Mesothelial cell of epicardium (in vitro differentiated cells): ENCODE measurements around the gene APLF. TPM values are rescaled to one million over a fixed set of nuclear protein-coding genes. Genes with fewer than 3 reads are reported as not detected.

Experiments used
- DNase-seq, 2 experiments: peaks; one replicate each; pipeline ENCODE4 v3.0.0; 2021; ENCODE audit warnings: low spot score in 2 of 2; ENCODE audit not compliant: unreplicated experiment in 2 of 2
- H3K27ac Mint-ChIP-seq: 2 replicates; pipeline ENCODE4 v1.8.0; 2021; ENCODE audit warnings: mixed read lengths
- H3K27me3 Mint-ChIP-seq: 2 replicates; pipeline ENCODE4 v1.8.0; 2021; ENCODE audit warnings: low read depth, mixed read lengths
- H3K36me3 Mint-ChIP-seq: 2 replicates; pipeline ENCODE4 v1.8.0; 2021; ENCODE audit warnings: mixed read lengths
- H3K4me1 Mint-ChIP-seq: 2 replicates; pipeline ENCODE4 v1.8.0; 2021; ENCODE audit warnings: mixed read lengths
- H3K4me3 Mint-ChIP-seq: 2 replicates; pipeline ENCODE4 v1.8.0; 2021; ENCODE audit warnings: mild to moderate bottlenecking, moderate library complexity, mixed read lengths
- H3K9me3 Mint-ChIP-seq: 2 replicates; pipeline ENCODE4 v1.8.0; 2021; ENCODE audit warnings: mixed read lengths
- CTCF ChIP-seq: fragments of 200-600 bp; sonication (generic); IDR thresholded peaks from one replicate; pipeline ENCODE4 v1.5.0; 2021; ENCODE audit warnings: antibody characterized with exemption; ENCODE audit not compliant: unreplicated experiment
- total RNA-seq: library from RNA; stranded (reverse); gene quantifications from 3 replicates; pipeline ENCODE4 v1.2.1, GENCODE V29; 2021

The APLF gene
- total RNA-seq, 1 donor from 2014 or later, result 6.7 TPM

GRCh38 chr2:68574202-68574791, 106.9 kb downstream of the APLF start:
- Mint-ChIP-seq H3K4me1 (no peaks in the 10 kb centered on the region), H3K4me3 (no peak overlapping the region), H3K27me3 (no peaks in the 10 kb centered on the region), H3K9me3 (peaks cover 7% of the 10 kb centered on the region), H3K27ac (no peak overlapping the region), H3K36me3 (peaks cover 6% of the 10 kb centered on the region)
- TF ChIP-seq CTCF, result no peak
- DNase-seq, result no peak

GRCh38 chr2:68577183-68577582, 109.8 kb downstream of the APLF start:
- H3K4me3 Mint-ChIP-seq, result no peak overlapping the region
- DNase-seq, result no peak
- peaks cover 6% of the 10 kb centered on the region for H3K9me3 Mint-ChIP-seq
- H3K27me3 Mint-ChIP-seq, result no peaks in the 10 kb centered on the region
- H3K36me3 Mint-ChIP-seq, result peaks cover 7% of the 10 kb centered on the region
- H3K4me1 Mint-ChIP-seq, result no peaks in the 10 kb centered on the region
- no peak overlapping the region for H3K27ac Mint-ChIP-seq
- TF ChIP-seq CTCF, result no peak

- Mint-ChIP-seq H3K27me3 (no peaks in the 10 kb centered on the region), H3K27ac (no peak overlapping the region), H3K36me3 (peaks cover 7% of the 10 kb centered on the region), H3K4me1 (no peaks in the 10 kb centered on the region), H3K4me3 (no peak overlapping the region), H3K9me3 (peaks cover 6% of the 10 kb centered on the region)
- DNase-seq, result no peak
- TF ChIP-seq CTCF, result no peak
These were observed 112.3 kb downstream of the APLF start for GRCh38 chr2:68579689-68580088.

GRCh38 chr2:68588589-68588988, 121.2 kb downstream of the APLF start:
- Mint-ChIP-seq H3K27me3 (no peaks in the 10 kb centered on the region), H3K27ac (no peak overlapping the region), H3K9me3 (peaks cover 6% of the 10 kb centered on the region), H3K4me1 (no peaks in the 10 kb centered on the region), H3K36me3 (peaks cover 6% of the 10 kb centered on the region), H3K4me3 (no peak overlapping the region)
- DNase-seq, result no peak
- no peak for TF ChIP-seq CTCF

- Mint-ChIP-seq H3K4me3 (no peak overlapping the region), H3K4me1 (no peaks in the 10 kb centered on the region), H3K36me3 (peaks cover 6% of the 10 kb centered on the region), H3K27me3 (no peaks in the 10 kb centered on the region), H3K9me3 (peaks cover 10% of the 10 kb centered on the region), H3K27ac (no peak overlapping the region)
- TF ChIP-seq CTCF, result no peak
- no peak for DNase-seq
These were observed 122.6 kb downstream of the APLF start for GRCh38 chr2:68589963-68590362.

GRCh38 chr2:68590702-68591101, 123.3 kb downstream of the APLF start:
- TF ChIP-seq CTCF, result no peak
- no peak for DNase-seq
- Mint-ChIP-seq H3K4me3 (no peak overlapping the region), H3K27me3 (no peaks in the 10 kb centered on the region), H3K9me3 (peaks cover 10% of the 10 kb centered on the region), H3K27ac (no peak overlapping the region), H3K4me1 (no peaks in the 10 kb centered on the region), H3K36me3 (peaks cover 6% of the 10 kb centered on the region)
